Chondrocyte (in vitro differentiated cells): ENCODE results near the gene POT1. TPM values are rescaled to one million over a fixed set of nuclear protein-coding genes. Genes with fewer than 3 reads are reported as not detected.

Source experiments
- DNase-seq: peaks from one replicate; pipeline ENCODE4 v3.0.0; 2021; ENCODE audit warnings: mixed read lengths, low spot score
- H3K27ac Mint-ChIP-seq: one replicate; pipeline ENCODE4 v1.8.0; 2021; ENCODE audit warnings: mild to moderate bottlenecking, moderate library complexity, mixed read lengths; ENCODE audit not compliant: unreplicated experiment
- H3K27me3 Mint-ChIP-seq: 2 replicates; pipeline ENCODE4 v1.8.0; 2021; ENCODE audit warnings: low read depth, mixed read lengths
- H3K36me3 Mint-ChIP-seq: 2 replicates; pipeline ENCODE4 v1.8.0; 2021; ENCODE audit warnings: low read depth, mixed read lengths
- H3K4me1 Mint-ChIP-seq: 2 replicates; pipeline ENCODE4 v1.8.0; 2021; ENCODE audit warnings: low read depth, mild to moderate bottlenecking, mixed read lengths
- H3K4me3 Mint-ChIP-seq: one replicate; pipeline ENCODE4 v1.8.0; 2021; ENCODE audit warnings: mild to moderate bottlenecking, moderate library complexity, mixed read lengths; ENCODE audit not compliant: unreplicated experiment
- H3K9me3 Mint-ChIP-seq: 2 replicates; pipeline ENCODE4 v1.8.0; 2021; ENCODE audit warnings: low read depth, mixed read lengths
- CTCF ChIP-seq: fragments of 200-600 bp; sonication (generic); IDR thresholded peaks from 2 replicates; pipeline ENCODE4 v1.5.0; 2021; ENCODE audit warnings: antibody characterized with exemption, mild to moderate bottlenecking, moderate library complexity
- total RNA-seq: library from RNA; stranded (reverse); gene quantifications from 3 replicates; pipeline ENCODE4 v1.2.1, GENCODE V29; 2021

Gene POT1
- total RNA-seq, 1 donor from 2014 or later: 14.2 TPM

GRCh38 chr7:124779620-124780019, 150.0 kb downstream of the POT1 start:
- Mint-ChIP-seq H3K36me3 (no peaks in the 10 kb centered on the region), H3K27me3 (no peaks in the 10 kb centered on the region), H3K9me3 (no peaks in the 10 kb centered on the region), H3K4me1 (no peaks in the 10 kb centered on the region), H3K4me3 (no peak overlapping the region), H3K27ac (no peak overlapping the region)
- no peak for DNase-seq
- no peak for TF ChIP-seq CTCF

- no peak for DNase-seq
- no peak for TF ChIP-seq CTCF
- no peaks in the 10 kb centered on the region for H3K27me3 Mint-ChIP-seq
- no peaks in the 10 kb centered on the region for H3K4me1 Mint-ChIP-seq
- H3K36me3 Mint-ChIP-seq: no peaks in the 10 kb centered on the region
- no peak overlapping the region for H3K27ac Mint-ChIP-seq
- no peak overlapping the region for H3K4me3 Mint-ChIP-seq
- no peaks in the 10 kb centered on the region for H3K9me3 Mint-ChIP-seq
These were observed 150.4 kb downstream of the POT1 start for GRCh38 chr7:124779194-124779593.

GRCh38 chr7:124777268-124777667, 152.4 kb downstream of the POT1 start:
- Mint-ChIP-seq H3K9me3 (no peaks in the 10 kb centered on the region), H3K4me3 (no peak overlapping the region), H3K27me3 (no peaks in the 10 kb centered on the region), H3K36me3 (no peaks in the 10 kb centered on the region), H3K4me1 (no peaks in the 10 kb centered on the region), H3K27ac (no peak overlapping the region)
- DNase-seq: no peak
- TF ChIP-seq CTCF: no peak

- no peak overlapping the region for H3K4me3 Mint-ChIP-seq
- no peaks in the 10 kb centered on the region for H3K4me1 Mint-ChIP-seq
- H3K36me3 Mint-ChIP-seq: no peaks in the 10 kb centered on the region
- H3K27me3 Mint-ChIP-seq: no peaks in the 10 kb centered on the region
- no peaks in the 10 kb centered on the region for H3K9me3 Mint-ChIP-seq
- no peak overlapping the region for H3K27ac Mint-ChIP-seq
- DNase-seq: no peak
- TF ChIP-seq CTCF: no peak
These were observed 153.5 kb downstream of the POT1 start for GRCh38 chr7:124776153-124776552.

- no peak for DNase-seq
- no peak overlapping the region for H3K4me3 Mint-ChIP-seq
- H3K4me1 Mint-ChIP-seq: no peaks in the 10 kb centered on the region
- no peaks in the 10 kb centered on the region for H3K27me3 Mint-ChIP-seq
- no peak overlapping the region for H3K27ac Mint-ChIP-seq
- H3K36me3 Mint-ChIP-seq: no peaks in the 10 kb centered on the region
- no peak for TF ChIP-seq CTCF
- no peaks in the 10 kb centered on the region for H3K9me3 Mint-ChIP-seq
These were observed 154.2 kb downstream of the POT1 start for GRCh38 chr7:124775422-124775821.
